ENCODE data around the gene AQP7.

DNA sequence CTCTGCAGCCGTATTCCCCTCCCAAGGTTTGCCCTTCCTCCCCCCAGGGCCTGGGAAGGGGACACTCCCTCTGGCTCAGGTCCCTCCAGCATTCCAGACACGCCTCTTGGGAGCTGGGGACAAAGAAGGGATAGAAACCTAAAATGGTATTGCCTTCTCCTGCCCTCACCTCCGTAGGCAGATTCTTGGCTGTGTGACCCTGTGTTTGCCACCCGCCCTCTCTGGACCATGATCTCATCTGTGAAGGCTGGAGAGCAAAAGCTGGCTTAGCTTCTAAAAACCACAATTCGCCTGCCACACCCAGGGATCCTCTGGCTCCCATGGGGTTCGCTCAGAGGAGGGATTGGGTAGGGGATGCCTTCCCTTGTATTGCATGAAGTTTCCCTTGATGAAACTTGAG, 37.4 kb upstream of the AQP7 start:
- no peak for TF ChIP-seq POLR2AphosphoS5 (IDR thresholded peaks at IDR 0.05; ENCODE audit: low read depth, low read length)
- TF ChIP-seq TAF1 (IDR thresholded peaks at IDR 0.05; ENCODE audit: low read depth, low read length) = no peak
- TF ChIP-seq POLR2A (IDR thresholded peaks at IDR 0.05; ENCODE audit: low read depth, low read length) = no peak

Measured in GM12891 (cell line).